Chondrocyte (in vitro differentiated cells): Measurements from ENCODE around the gene SYT7. TPM values are rescaled to one million over a fixed set of nuclear protein-coding genes. Genes with fewer than 3 reads are reported as not detected.
A peak's percentile ranks its signal among the peaks of the same experiment; 100 is the strongest.

ENCODE experiments used
- DNase-seq: peaks from one replicate; pipeline ENCODE4 v3.0.0; 2021; ENCODE audit warnings: mixed read lengths, low spot score
- H3K27ac Mint-ChIP-seq: one replicate; pipeline ENCODE4 v1.8.0; 2021; ENCODE audit warnings: mild to moderate bottlenecking, moderate library complexity, mixed read lengths; ENCODE audit not compliant: unreplicated experiment
- H3K27me3 Mint-ChIP-seq: 2 replicates; pipeline ENCODE4 v1.8.0; 2021; ENCODE audit warnings: low read depth, mixed read lengths
- H3K36me3 Mint-ChIP-seq: 2 replicates; pipeline ENCODE4 v1.8.0; 2021; ENCODE audit warnings: low read depth, mixed read lengths
- H3K4me1 Mint-ChIP-seq: 2 replicates; pipeline ENCODE4 v1.8.0; 2021; ENCODE audit warnings: low read depth, mild to moderate bottlenecking, mixed read lengths
- H3K4me3 Mint-ChIP-seq: one replicate; pipeline ENCODE4 v1.8.0; 2021; ENCODE audit warnings: mild to moderate bottlenecking, moderate library complexity, mixed read lengths; ENCODE audit not compliant: unreplicated experiment
- H3K9me3 Mint-ChIP-seq: 2 replicates; pipeline ENCODE4 v1.8.0; 2021; ENCODE audit warnings: low read depth, mixed read lengths
- total RNA-seq: library from RNA; stranded (reverse); gene quantifications from 3 replicates; pipeline ENCODE4 v1.2.1, GENCODE V29; 2021
- TF ChIP-seq, protein P1 (sequence below): fragments of 200-600 bp; sonication (generic); IDR thresholded peaks from 2 replicates; pipeline ENCODE4 v1.5.0; 2021; ENCODE audit warnings: antibody characterized with exemption, mild to moderate bottlenecking, moderate library complexity

Gene SYT7
- total RNA-seq, 1 donor from 2014 or later, result 1.5 TPM

DNA sequence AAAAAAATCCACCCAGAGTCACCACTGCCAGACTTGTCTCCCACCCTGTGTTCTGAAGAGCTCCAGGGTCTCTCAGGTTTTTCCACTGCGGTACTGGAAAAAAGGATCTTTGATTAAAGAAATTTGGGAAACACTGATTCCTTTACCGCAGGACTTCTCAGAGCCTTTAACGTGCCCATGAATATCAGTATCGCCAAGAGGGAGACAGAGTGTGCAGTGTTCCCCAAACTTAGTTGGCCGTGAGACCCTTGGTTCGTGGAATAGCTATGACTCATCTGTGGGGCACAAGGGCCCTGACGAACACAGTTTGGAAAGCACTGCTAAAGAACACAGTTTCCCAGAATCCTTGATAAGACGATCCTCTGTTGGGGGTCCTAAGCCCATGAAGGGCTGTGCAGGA, 31.7 kb downstream of the SYT7 start:
- TF ChIP-seq, protein P1, sequence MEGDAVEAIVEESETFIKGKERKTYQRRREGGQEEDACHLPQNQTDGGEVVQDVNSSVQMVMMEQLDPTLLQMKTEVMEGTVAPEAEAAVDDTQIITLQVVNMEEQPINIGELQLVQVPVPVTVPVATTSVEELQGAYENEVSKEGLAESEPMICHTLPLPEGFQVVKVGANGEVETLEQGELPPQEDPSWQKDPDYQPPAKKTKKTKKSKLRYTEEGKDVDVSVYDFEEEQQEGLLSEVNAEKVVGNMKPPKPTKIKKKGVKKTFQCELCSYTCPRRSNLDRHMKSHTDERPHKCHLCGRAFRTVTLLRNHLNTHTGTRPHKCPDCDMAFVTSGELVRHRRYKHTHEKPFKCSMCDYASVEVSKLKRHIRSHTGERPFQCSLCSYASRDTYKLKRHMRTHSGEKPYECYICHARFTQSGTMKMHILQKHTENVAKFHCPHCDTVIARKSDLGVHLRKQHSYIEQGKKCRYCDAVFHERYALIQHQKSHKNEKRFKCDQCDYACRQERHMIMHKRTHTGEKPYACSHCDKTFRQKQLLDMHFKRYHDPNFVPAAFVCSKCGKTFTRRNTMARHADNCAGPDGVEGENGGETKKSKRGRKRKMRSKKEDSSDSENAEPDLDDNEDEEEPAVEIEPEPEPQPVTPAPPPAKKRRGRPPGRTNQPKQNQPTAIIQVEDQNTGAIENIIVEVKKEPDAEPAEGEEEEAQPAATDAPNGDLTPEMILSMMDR, result no peak
- Mint-ChIP-seq H3K4me3 (no peak overlapping the region), H3K4me1 (no peaks in the 10 kb centered on the region), H3K27me3 (peaks cover 25% of the 10 kb centered on the region), H3K36me3 (no peaks in the 10 kb centered on the region), H3K27ac (no peak overlapping the region), H3K9me3 (no peaks in the 10 kb centered on the region)
- DNase-seq, result no peak

DNA sequence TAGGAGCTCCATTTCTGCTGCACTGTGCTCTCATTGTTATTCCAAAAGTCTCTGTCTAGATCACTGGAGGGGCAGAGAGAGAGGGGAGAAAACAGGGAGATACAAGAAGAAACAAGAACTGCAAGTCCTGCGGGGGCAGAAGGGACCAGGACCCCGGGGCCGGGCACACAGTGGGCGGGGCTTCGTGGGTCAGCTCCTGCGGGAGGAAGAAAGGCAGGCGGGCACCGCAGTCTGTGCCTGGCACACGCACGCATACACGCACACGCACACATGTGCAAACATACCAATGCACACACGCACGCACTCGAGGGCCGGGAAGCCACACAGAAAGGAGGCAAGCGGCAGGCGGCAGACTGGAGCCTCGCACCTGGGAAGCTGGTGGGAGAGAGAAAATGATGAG, 33.6 kb downstream of the SYT7 start:
- H3K36me3 Mint-ChIP-seq, result no peaks in the 10 kb centered on the region
- no peak overlapping the region for H3K4me3 Mint-ChIP-seq
- H3K27ac Mint-ChIP-seq, result no peak overlapping the region
- no peaks in the 10 kb centered on the region for H3K4me1 Mint-ChIP-seq
- H3K9me3 Mint-ChIP-seq, result no peaks in the 10 kb centered on the region
- H3K27me3 Mint-ChIP-seq, result peaks cover 8% of the 10 kb centered on the region
- no peak for DNase-seq
- TF ChIP-seq, protein P1, result no peak

DNA sequence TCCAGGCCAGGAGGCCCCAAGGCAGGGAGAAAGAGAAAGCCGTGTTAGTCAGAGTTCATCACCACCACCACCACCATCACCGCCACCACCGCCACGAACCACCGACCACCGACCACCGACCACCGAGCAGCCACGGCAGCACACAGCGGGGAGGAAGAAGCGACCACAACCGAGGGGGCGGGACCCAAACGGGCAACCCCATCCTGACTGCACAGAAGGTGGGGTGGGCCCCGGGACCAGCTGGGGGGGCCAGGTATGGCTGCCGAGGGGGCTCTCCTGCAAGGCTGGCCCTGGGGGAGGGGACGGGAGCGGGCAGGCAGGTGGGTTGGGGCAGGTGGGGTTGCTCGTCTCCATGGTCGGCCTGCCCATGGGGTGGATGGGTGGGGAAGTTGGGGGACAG, 34.2 kb downstream of the SYT7 start:
- Mint-ChIP-seq H3K4me3 (no peak overlapping the region), H3K27ac (no peak overlapping the region), H3K27me3 (peaks cover 10% of the 10 kb centered on the region), H3K9me3 (no peaks in the 10 kb centered on the region), H3K36me3 (no peaks in the 10 kb centered on the region), H3K4me1 (peaks cover 3% of the 10 kb centered on the region)
- TF ChIP-seq, protein P1, result no peak
- no peak for DNase-seq

DNA sequence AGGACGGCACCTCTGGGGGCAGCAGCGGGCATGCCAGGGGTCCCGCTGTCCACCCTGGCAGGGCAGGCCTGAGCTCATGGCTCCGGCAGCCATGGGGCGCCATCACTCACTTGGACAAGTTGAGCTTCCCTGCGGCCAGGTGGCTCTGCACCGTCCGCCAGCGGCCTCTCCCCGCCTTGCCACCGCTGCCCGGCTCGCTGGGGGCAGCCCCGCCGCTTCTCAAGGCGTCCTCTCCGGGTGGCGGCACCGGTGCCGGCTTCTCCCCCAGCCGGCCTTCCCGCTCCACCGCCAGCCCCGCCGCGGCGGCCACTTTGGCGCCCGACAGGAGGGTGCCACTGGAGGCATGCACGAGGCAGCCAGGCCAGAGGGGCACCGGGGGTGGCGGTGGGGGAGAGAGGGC, 35.0 kb downstream of the SYT7 start:
- no peak for DNase-seq
- peaks cover 13% of the 10 kb centered on the region for H3K27me3 Mint-ChIP-seq
- TF ChIP-seq, protein P1, result no peak
- peaks cover 7% of the 10 kb centered on the region for H3K4me1 Mint-ChIP-seq
- H3K27ac Mint-ChIP-seq, result no peak overlapping the region
- no peaks in the 10 kb centered on the region for H3K36me3 Mint-ChIP-seq
- no peak overlapping the region for H3K4me3 Mint-ChIP-seq
- no peaks in the 10 kb centered on the region for H3K9me3 Mint-ChIP-seq

DNA sequence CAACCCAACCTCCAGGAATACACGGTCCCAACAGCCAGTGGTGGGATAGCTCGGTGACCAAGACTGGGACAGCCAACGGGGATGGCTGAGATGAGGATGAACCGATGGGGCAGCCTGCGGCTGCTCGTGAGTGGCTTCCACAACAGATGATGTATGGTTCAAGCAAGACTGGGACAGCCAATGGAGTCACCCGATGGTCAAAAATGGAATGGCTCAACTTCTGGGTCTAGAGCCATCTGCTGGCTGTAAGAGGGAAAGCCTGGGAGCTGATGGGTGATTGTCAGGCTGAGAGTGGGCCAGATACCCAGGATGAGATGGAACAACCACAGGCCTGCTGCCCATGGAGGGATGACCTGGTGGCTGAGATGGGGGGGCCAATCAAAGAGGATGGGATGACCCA, 35.5 kb downstream of the SYT7 start:
- Mint-ChIP-seq H3K4me3 (no peak overlapping the region), H3K27ac (no peak overlapping the region), H3K36me3 (no peaks in the 10 kb centered on the region), H3K27me3 (peaks cover 15% of the 10 kb centered on the region), H3K4me1 (peaks cover 7% of the 10 kb centered on the region), H3K9me3 (no peaks in the 10 kb centered on the region)
- no peak for DNase-seq
- TF ChIP-seq, protein P1, result peak; percentile 66
